HEK293 (cell line): Measurements from ENCODE around the gene LIN37.

Source experiments
- CTCF ChIA-PET: fragments of 350-600 bp; formaldehyde crosslinking; extraction: SDS; loops from one replicate; lab custom pipeline; 2021; ENCODE audit warnings: antibody characterized with exemption; lab: Yijun Ruan, JAX
- POLR2A ChIA-PET: fragments of 300-600 bp; formaldehyde crosslinking; extraction: SDS; loops from one replicate; lab custom pipeline; 2020; ENCODE audit warnings: antibody characterized with exemption, inconsistent platforms; lab: Yijun Ruan, JAX
- H3K27ac ChIP-seq: fragments of 200-500 bp; sonication (Bioruptor generic); 2 replicates; pipeline ENCODE4 v1.5.1; 2014; ENCODE audit warnings: low read depth, low read length, control low read depth, inconsistent platforms; ENCODE audit errors: extremely low read depth
- H3K36me3 ChIP-seq, 2 experiments: fragments of 200-500 bp in 1 of 2; sonication (Bioruptor generic) in 1 of 2; 1 replicate in 1 of 2; 2 replicates in 1 of 2; pipeline ENCODE4 v1.5.1; 2014 to 2017; ENCODE audit warnings: inconsistent platforms in 2 of 2, low read length in 2 of 2; ENCODE audit not compliant: control insufficient read depth in 2 of 2, insufficient read depth in 1 of 2
- H3K4me1 ChIP-seq: fragments of 200-500 bp; sonication (Bioruptor generic); 2 replicates; pipeline ENCODE4 v1.5.1; 2014; ENCODE audit warnings: mild to moderate bottlenecking, low read length, inconsistent platforms; ENCODE audit not compliant: control insufficient read depth, insufficient read depth
- H3K4me3 ChIP-seq: 2 replicates; pipeline ENCODE4 v1.5.1; 2011; ENCODE audit warnings: low read depth, mild to moderate bottlenecking, control low read depth, low read length, moderate library complexity
- H3K9me3 ChIP-seq: fragments of 200-500 bp; sonication (Bioruptor generic); 2 replicates; pipeline ENCODE4 v1.5.1; 2014; ENCODE audit warnings: low read depth, low read length, inconsistent platforms; ENCODE audit not compliant: control insufficient read depth, insufficient read depth
- CTCF ChIP-seq: fragments of 450-650 bp; formaldehyde crosslinking; IDR thresholded peaks from 2 replicates; pipeline ENCODE4 v1.5.1; 2016; ENCODE audit warnings: missing biosample characterization, missing genetic modification characterization
- EGR2 ChIP-seq: fragments of 450-650 bp; formaldehyde crosslinking; IDR thresholded peaks from 2 replicates; pipeline ENCODE4 v1.5.1; 2016; ENCODE audit warnings: low read depth, missing biosample characterization, missing genetic modification characterization
- GLI2 ChIP-seq: fragments of 450-650 bp; formaldehyde crosslinking; IDR thresholded peaks from 2 replicates; pipeline ENCODE4; 2017; ENCODE audit warnings: missing biosample characterization, missing genetic modification characterization, low read depth, borderline replicate concordance
- GLIS1 ChIP-seq: fragments of 450-650 bp; formaldehyde crosslinking; IDR thresholded peaks from 2 replicates; pipeline ENCODE4 v1.5.1; 2016; ENCODE audit warnings: missing biosample characterization, missing genetic modification characterization
- GLIS2 ChIP-seq: fragments of 450-650 bp; formaldehyde crosslinking; IDR thresholded peaks from 2 replicates; pipeline ENCODE4 v1.5.1; 2016; ENCODE audit warnings: missing biosample characterization, missing genetic modification characterization
- HIC1 ChIP-seq: fragments of 450-650 bp; formaldehyde crosslinking; IDR thresholded peaks from 2 replicates; pipeline ENCODE4 v1.5.1; 2016; ENCODE audit warnings: missing biosample characterization, missing genetic modification characterization
- TRIM28 ChIP-seq: IDR thresholded peaks from 2 replicates; pipeline ENCODE4 v1.6.1; 2011; ENCODE audit warnings: low read length, control low read depth, borderline replicate concordance
- TSHZ1 ChIP-seq: fragments of 450-650 bp; formaldehyde crosslinking; IDR thresholded peaks from 2 replicates; pipeline ENCODE4 v1.5.1; 2016; ENCODE audit warnings: missing biosample characterization, missing genetic modification characterization, borderline replicate concordance
- ZBTB17 ChIP-seq: fragments of 450-650 bp; formaldehyde crosslinking; IDR thresholded peaks from 2 replicates; pipeline ENCODE4 v1.5.1; 2016; ENCODE audit warnings: missing biosample characterization, missing genetic modification characterization
- ZBTB8A ChIP-seq: fragments of 450-650 bp; formaldehyde crosslinking; IDR thresholded peaks from 2 replicates; pipeline ENCODE4 v1.5.1; 2016; ENCODE audit warnings: missing biosample characterization, missing genetic modification characterization
- ZNF10 ChIP-seq: fragments of 450-650 bp; formaldehyde crosslinking; IDR thresholded peaks from 2 replicates; pipeline ENCODE4 v1.5.1; 2017; ENCODE audit warnings: missing biosample characterization, missing genetic modification characterization
- ZNF18 ChIP-seq: fragments of 450-650 bp; formaldehyde crosslinking; IDR thresholded peaks from 2 replicates; pipeline ENCODE4 v1.5.1; 2016; ENCODE audit warnings: missing biosample characterization, missing genetic modification characterization
- ZNF223 ChIP-seq: fragments of 450-650 bp; formaldehyde crosslinking; IDR thresholded peaks from 2 replicates; pipeline ENCODE4 v1.5.1; 2016; ENCODE audit warnings: missing biosample characterization, missing genetic modification characterization
- ZNF341 ChIP-seq: fragments of 450-650 bp; formaldehyde crosslinking; IDR thresholded peaks from 2 replicates; pipeline ENCODE4; 2016; ENCODE audit warnings: low read depth, missing biosample characterization, missing genetic modification characterization
- ZNF398 ChIP-seq: fragments of 450-650 bp; formaldehyde crosslinking; IDR thresholded peaks from 2 replicates; pipeline ENCODE4 v1.5.1; 2017; ENCODE audit warnings: missing biosample characterization, missing genetic modification characterization
- ZNF544 ChIP-seq: fragments of 450-650 bp; formaldehyde crosslinking; IDR thresholded peaks from 2 replicates; pipeline ENCODE4 v1.5.0; 2017; ENCODE audit warnings: missing biosample characterization, missing genetic modification characterization
- ZNF561 ChIP-seq: fragments of 450-650 bp; IDR thresholded peaks from 2 replicates; pipeline ENCODE4 v1.5.1; 2018; ENCODE audit warnings: missing biosample characterization, missing genetic modification characterization, borderline replicate concordance
- ZNF623 ChIP-seq: fragments of 450-650 bp; formaldehyde crosslinking; IDR thresholded peaks from 2 replicates; pipeline ENCODE4 v1.5.1; 2016; ENCODE audit warnings: missing biosample characterization, missing genetic modification characterization
- ZNF626 ChIP-seq: fragments of 450-650 bp; sonication (Bioruptor Pico); formaldehyde crosslinking; IDR thresholded peaks from 2 replicates; pipeline ENCODE4 v1.5.1; 2018; ENCODE audit warnings: missing biosample characterization, missing genetic modification characterization, inconsistent platforms
- ZNF629 ChIP-seq: fragments of 450-650 bp; formaldehyde crosslinking; IDR thresholded peaks from 2 replicates; pipeline ENCODE4 v1.5.1; 2017; ENCODE audit warnings: missing biosample characterization, missing genetic modification characterization
- ZNF660 ChIP-seq: fragments of 450-650 bp; IDR thresholded peaks from 2 replicates; pipeline ENCODE4 v1.5.1; 2018; ENCODE audit warnings: missing biosample characterization, mild to moderate bottlenecking, missing genetic modification characterization
- ZNF768 ChIP-seq: fragments of 450-650 bp; formaldehyde crosslinking; IDR thresholded peaks from 2 replicates; pipeline ENCODE4 v1.5.1; 2018; ENCODE audit warnings: missing biosample characterization, mild to moderate bottlenecking, missing genetic modification characterization
- ZSCAN5A ChIP-seq: fragments of 450-650 bp; formaldehyde crosslinking; IDR thresholded peaks from 2 replicates; pipeline ENCODE4 v1.5.1; 2016; ENCODE audit warnings: missing biosample characterization, missing genetic modification characterization

Gene LIN37

GRCh38 chr19:35748106-35749020 is at the start of gene LIN37:
Gene LIN37 (plus strand): TSS chr19:35748576. CDS start chr19:35748725, 149 bp downstream.
- Histone ChIP-seq H3K9me3 (no peaks in the 10 kb centered on the region; the same call in none of the 2 replicates), H3K36me3 (peaks cover 20 to 51% of the 10 kb centered on the region in 2 experiments), H3K27ac (peak within 1 kb of the TSS; percentile 68), H3K4me1 (peaks cover 30% of the 10 kb centered on the region), H3K4me3 (peak within 1 kb of the TSS; percentile 63)
- ChIA-PET CTCF (interaction anchor here (0.6 to 4.9 kb wide), 15 partner anchors 8 to 704 kb away, joined by 3 to 37 read pairs (median 4); partner anchors contain the start of gene HSPB6), POLR2A (interaction anchor here (0.6 to 2.9 kb wide), 53 partner anchors 8 to 607 kb away, joined by 3 to 87 read pairs (median 6); partner anchors contain the start of genes ALKBH6, COX6B1, HAUS5 and HSPB6)
- no peak for TF ChIP-seq ZNF768
- TF ChIP-seq CTCF (tag by site-specific recombination), result no peak
- no peak for TF ChIP-seq ZSCAN5A (tag by site-specific recombination)
- peak; percentile 57 for TF ChIP-seq EGR2
- no peak for TF ChIP-seq ZNF223
- peak; percentile 94 for TF ChIP-seq ZBTB8A (tag by site-specific recombination)
- no peak for TF ChIP-seq ZBTB17 (tag by site-specific recombination)
- 0 out of 2 replicates have a peak, but pooled peaks have one; percentile 72 for TF ChIP-seq ZNF660 (tag by site-specific recombination)
- TF ChIP-seq TRIM28, result 0 out of 2 replicates have a peak, but pooled peaks have one; percentile 28
- peak; percentile 59; the same call in 1 of the 2 replicates for TF ChIP-seq GLIS1 (tag by site-specific recombination)
- no peak for TF ChIP-seq GLI2 (tag by site-specific recombination)
- TF ChIP-seq ZNF341, result no peak
- TF ChIP-seq ZNF544, result no peak
- peak; percentile 62; the same call in 1 of the 2 replicates for TF ChIP-seq ZNF629 (tag by site-specific recombination)
- no peak for TF ChIP-seq ZNF626
- TF ChIP-seq ZNF561 (tag by site-specific recombination), result peak; percentile 79; the same call in 1 of the 2 replicates
- TF ChIP-seq ZNF398, result no peak
- TF ChIP-seq TSHZ1 (tag by site-specific recombination), result no peak
- no peak for TF ChIP-seq HIC1 (tag by site-specific recombination)
- TF ChIP-seq ZNF10 (tag by site-specific recombination), result peak; percentile 93
- TF ChIP-seq ZNF623, result 0 out of 2 replicates have a peak, but pooled peaks have one; percentile 33
- peak; percentile 63 for TF ChIP-seq GLIS2 (tag by site-specific recombination)
- TF ChIP-seq ZNF18 (tag by site-specific recombination), result peak; percentile 79
